Prostate gland (tissue), 2 donors: ENCODE measurements around the gene ECE1.
"Not testable (repeated sequence)": the region's sequence is repeated elsewhere in the genome, so short reads cannot be mapped to it uniquely, and the experiment has no call there.

Experiments
- CTCF ChIP-seq, 4 experiments: fragments of 200-600 bp in 2 of 4; fragments of 450-650 bp in 2 of 4; sonication (generic) in 2 of 4; IDR thresholded peaks; 1 replicate in 3 of 4; 2 replicates in 1 of 4; pipeline ENCODE4 v1.5.1; 2016 to 2019; ENCODE audit warnings: antibody characterized with exemption in 4 of 4, mild to moderate bottlenecking in 2 of 4, moderate library complexity in 2 of 4
- POLR2A ChIP-seq: fragments of 450-650 bp; IDR thresholded peaks from one replicate; pipeline ENCODE4 v1.6.1; 2016; ENCODE audit warnings: antibody characterized with exemption, mild to moderate bottlenecking

GRCh38 chr1:21282020-21282419 is 8.2 kb downstream of the ECE1 start:
- TF ChIP-seq CTCF (IDR thresholded peaks at IDR 0.05); POLR2A: not testable (repeated sequence)
